Left lung (tissue), 14 donors: Measurements from ENCODE around the gene GPR78. TPM values are rescaled to one million over a fixed set of nuclear protein-coding genes. Genes with fewer than 3 reads are reported as not detected.

ENCODE experiments used
- ATAC-seq: fragments of 200-7000 bp; cut with Tn5 transposase; one replicate; pipeline ENCODE4 v1.9.1; 2020; ENCODE audit warnings: moderate library complexity
- DNase-seq, 4 donors: peaks; one replicate each; pipeline ENCODE4 v3.0.0-alpha.2; 2013 to 2020
- H3K27ac ChIP-seq, 2 donors: fragments of 200-600 bp; sonication (generic) in 1 of 2; one replicate each; pipeline versions ENCODE4 v1.5.0 to v1.8.0; 2020 to 2021
- H3K27me3 ChIP-seq, 2 donors: fragments of 200-600 bp; sonication (generic) in 1 of 2; one replicate each; pipeline versions ENCODE4 v1.5.0 to v1.8.0; 2020 to 2021
- H3K36me3 ChIP-seq, 2 donors: fragments of 200-600 bp; sonication (generic) in 1 of 2; one replicate each; pipeline versions ENCODE4 v1.5.0 to v1.8.0; 2020 to 2021
- H3K4me1 ChIP-seq, 2 donors: fragments of 200-600 bp; one replicate each; pipeline ENCODE4 v1.8.0; 2021
- H3K4me3 ChIP-seq, 2 donors: fragments of 200-600 bp; sonication (generic) in 1 of 2; one replicate each; pipeline versions ENCODE4 v1.5.0 to v1.8.0; 2020 to 2021; ENCODE audit warnings: mild to moderate bottlenecking in 1 of 2
- H3K9me3 ChIP-seq, 2 donors: fragments of 200-600 bp; sonication (generic) in 1 of 2; one replicate each; pipeline versions ENCODE4 v1.5.0 to v1.8.0; 2020 to 2021
- CTCF ChIP-seq, 2 donors: fragments of 200-600 bp; sonication (generic) in 1 of 2; IDR thresholded peaks; one replicate each; pipeline versions ENCODE4 v1.5.0 to v1.8.0; 2021; ENCODE audit warnings: antibody characterized with exemption in 2 of 2
- intact Hi-C, 2 donors: fragments of 100-400 bp; cut with DNase I; formaldehyde crosslinking; loops; one replicate each; pipeline versions ENCODE4 v1.11.2 to v1.14.2; 2022
- long read RNA-seq, 12 donors: library from polyadenylated mRNA in 2 of 12; unstranded in 2 of 12; transcript quantifications; one replicate each; pipeline ENCODE4 v2.0.0 and lab custom pipeline, GENCODE V29; 2019 to 2026
- polyA plus RNA-seq, 6 donors: library from polyadenylated mRNA; unstranded; fragments of 120-200 nt; gene quantifications; one replicate each; pipeline ENCODE4 v1.2.1, GENCODE V29; 2013; ENCODE audit not compliant: insufficient read length in 6 of 6
- total RNA-seq, 2 donors: library from RNA; stranded (reverse); fragmentation: NEBNext Ultra II Directional; extraction: Animal tissue kit (Norgen Biotek cat#: 25700); gene quantifications; one replicate each; pipeline ENCODE4 v1.2.1, GENCODE V29; 2021
- donor health status: DM: no; HTN: yes; CAD: no.
- donor health status: DM: no; HTN: no; CAD: no.

The GPR78 gene
- total RNA-seq, result under 1 TPM; 0.08 to 0.67 TPM
- polyA plus RNA-seq, result under 1 TPM; 0.07 to 0.18 (median 0.11) TPM
- long read RNA-seq, donor 1, result 0 reads
- long read RNA-seq, donor 2, result 0 reads
- long read RNA-seq, donor 3, result 0 reads
- long read RNA-seq, donor 4, result 0 reads
- long read RNA-seq, donor 5, result 0 reads
- long read RNA-seq, donor 6, result 0 reads
- long read RNA-seq, donor 7, result 0 reads
- long read RNA-seq, donor 8, result 0 reads
- long read RNA-seq, donor 9, result 0 reads
- long read RNA-seq, donor 10, partial matches to known transcripts, result 1 of 3 reads
- long read RNA-seq, donor 10, other reads (novel, unspliced or antisense), result 2 of 3 reads
- long read RNA-seq, donor 11, result 0 reads
- long read RNA-seq, donor 12, result 0 reads

GRCh38 chr4:8580321-8581093 is at the start of gene GPR78:
Gene GPR78 (plus strand): TSS chr4:8580392. CDS start chr4:8580983, 591 bp downstream.
- DNase-seq, result peak; percentile 56 to 83 (median 72)
- TF ChIP-seq CTCF (IDR thresholded peaks at IDR 0.05), result no peak
- Histone ChIP-seq H3K4me1 (no peaks in the 10 kb centered on the region), H3K36me3 (no peaks in the 10 kb centered on the region), H3K27me3 (peaks cover 11 to 71% of the 10 kb centered on the region in 2 donors), H3K9me3 (no peaks in the 10 kb centered on the region), H3K27ac (no peak within 1 kb of the TSS), H3K4me3 (no peak within 1 kb of the TSS)
- intact Hi-C loops, result no loop called here
- ATAC-seq, result peak; percentile 96

- intact Hi-C loops, result no loop called here
- Histone ChIP-seq H3K4me1 (peaks cover 13 to 17% of the 10 kb centered on the region in 2 donors), H3K27ac (no peak overlapping the region), H3K36me3 (no peaks in the 10 kb centered on the region), H3K4me3 (no peak overlapping the region), H3K9me3 (no peaks in the 10 kb centered on the region), H3K27me3 (no peaks in the 10 kb centered on the region)
- no peak for TF ChIP-seq CTCF (IDR thresholded peaks at IDR 0.05)
- ATAC-seq, result no peak
- DNase-seq, result peak in 1 of 4 donors; percentile 26
These were observed 47.9 kb upstream of the GPR78 start for GRCh38 chr4:8532245-8532781.

GRCh38 chr4:8533274-8533865 is 46.8 kb upstream of the GPR78 start:
- no peak for DNase-seq
- Histone ChIP-seq H3K27ac (peak overlapping the region; percentile 72 to 78), H3K27me3 (no peaks in the 10 kb centered on the region), H3K4me1 (peaks cover 14 to 25% of the 10 kb centered on the region in 2 donors), H3K9me3 (no peaks in the 10 kb centered on the region), H3K4me3 (no peak overlapping the region), H3K36me3 (no peaks in the 10 kb centered on the region)
- intact Hi-C loops, result no loop called here
- no peak for ATAC-seq
- no peak for TF ChIP-seq CTCF (IDR thresholded peaks at IDR 0.05)

- Histone ChIP-seq H3K4me3 (no peak overlapping the region), H3K36me3 (no peaks in the 10 kb centered on the region), H3K27me3 (no peaks in the 10 kb centered on the region), H3K9me3 (no peaks in the 10 kb centered on the region), H3K27ac (peak overlapping the region; percentile 72 to 78), H3K4me1 (peaks cover 14 to 26% of the 10 kb centered on the region in 2 donors)
- peak; percentile 83 for ATAC-seq
- peak in 2 of 4 donors; percentile 54 to 85 for DNase-seq
- intact Hi-C loops, result no loop called here
- TF ChIP-seq CTCF (IDR thresholded peaks at IDR 0.05), result no peak
These were observed 46.1 kb upstream of the GPR78 start for GRCh38 chr4:8534129-8534528.
